Measurements from ENCODE around the gene PLSCR1.

Gene PLSCR1

DNA sequence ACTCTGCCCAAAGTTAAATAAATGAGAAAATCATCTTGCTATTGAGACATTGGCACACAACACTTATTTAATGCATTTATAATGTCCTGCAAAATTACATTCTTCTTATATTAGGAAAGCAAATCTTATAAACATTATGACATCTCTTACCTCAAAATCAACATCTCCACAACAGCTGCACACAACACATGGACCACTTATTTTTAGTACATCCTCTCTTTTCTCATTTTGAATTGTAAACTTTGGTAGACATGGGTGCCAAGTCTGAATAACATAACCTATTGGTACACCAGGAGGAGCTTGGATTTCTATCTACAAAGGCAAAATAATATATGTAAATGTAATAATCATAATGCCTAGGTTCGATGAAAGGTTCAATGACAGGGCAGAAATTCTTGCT is 23.0 kb downstream of the PLSCR1 start:
- no peaks in the 10 kb centered on the region for H3K36me3 ChIP-seq (replicated peaks)
- in situ Hi-C loops (cut with HindIII; ENCODE audit: low pct_ligation_motif_present, low sequenced_read_pairs), result no loop called here
- DNase-seq, result no peak
- H3K27me3 ChIP-seq (replicated peaks), result no peaks in the 10 kb centered on the region
- no peak overlapping the region for H3K27ac ChIP-seq
- TF ChIP-seq, protein P1, sequence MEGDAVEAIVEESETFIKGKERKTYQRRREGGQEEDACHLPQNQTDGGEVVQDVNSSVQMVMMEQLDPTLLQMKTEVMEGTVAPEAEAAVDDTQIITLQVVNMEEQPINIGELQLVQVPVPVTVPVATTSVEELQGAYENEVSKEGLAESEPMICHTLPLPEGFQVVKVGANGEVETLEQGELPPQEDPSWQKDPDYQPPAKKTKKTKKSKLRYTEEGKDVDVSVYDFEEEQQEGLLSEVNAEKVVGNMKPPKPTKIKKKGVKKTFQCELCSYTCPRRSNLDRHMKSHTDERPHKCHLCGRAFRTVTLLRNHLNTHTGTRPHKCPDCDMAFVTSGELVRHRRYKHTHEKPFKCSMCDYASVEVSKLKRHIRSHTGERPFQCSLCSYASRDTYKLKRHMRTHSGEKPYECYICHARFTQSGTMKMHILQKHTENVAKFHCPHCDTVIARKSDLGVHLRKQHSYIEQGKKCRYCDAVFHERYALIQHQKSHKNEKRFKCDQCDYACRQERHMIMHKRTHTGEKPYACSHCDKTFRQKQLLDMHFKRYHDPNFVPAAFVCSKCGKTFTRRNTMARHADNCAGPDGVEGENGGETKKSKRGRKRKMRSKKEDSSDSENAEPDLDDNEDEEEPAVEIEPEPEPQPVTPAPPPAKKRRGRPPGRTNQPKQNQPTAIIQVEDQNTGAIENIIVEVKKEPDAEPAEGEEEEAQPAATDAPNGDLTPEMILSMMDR (IDR thresholded peaks at IDR 0.05; ENCODE audit: low read depth, low read length, missing control alignments), result no peak
- H3K4me3 ChIP-seq (ENCODE audit: low read depth, low read length), result no peak overlapping the region

DNA sequence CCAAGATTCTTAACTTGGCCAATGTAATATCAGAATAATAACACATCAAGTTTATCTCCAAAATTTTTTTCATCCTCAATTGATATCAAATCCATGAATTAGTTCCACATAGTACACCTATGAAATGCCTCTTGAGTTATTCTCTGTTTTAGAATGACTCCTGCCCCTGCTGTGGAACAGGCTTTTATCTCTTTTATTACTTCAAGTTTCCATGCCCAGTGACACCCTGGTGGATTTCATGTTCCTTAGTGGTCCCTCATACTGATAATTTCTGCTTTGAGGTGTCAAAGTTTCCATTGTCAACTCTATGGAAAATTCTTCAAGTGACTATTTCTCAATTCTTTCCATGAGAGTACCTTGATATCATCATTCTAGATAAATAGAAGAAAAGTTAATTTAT is 24.6 kb downstream of the PLSCR1 start:
- DNase-seq, result no peak
- Histone ChIP-seq H3K27me3 (replicated peaks) (no peaks in the 10 kb centered on the region), H3K4me3 (ENCODE audit: low read depth, low read length) (no peak overlapping the region), H3K27ac (no peak overlapping the region), H3K36me3 (replicated peaks) (no peaks in the 10 kb centered on the region)
- in situ Hi-C loops (cut with HindIII; ENCODE audit: low pct_ligation_motif_present, low sequenced_read_pairs), result no loop called here
- TF ChIP-seq, protein P1 (IDR thresholded peaks at IDR 0.05; ENCODE audit: low read depth, low read length, missing control alignments), result no peak

DNA sequence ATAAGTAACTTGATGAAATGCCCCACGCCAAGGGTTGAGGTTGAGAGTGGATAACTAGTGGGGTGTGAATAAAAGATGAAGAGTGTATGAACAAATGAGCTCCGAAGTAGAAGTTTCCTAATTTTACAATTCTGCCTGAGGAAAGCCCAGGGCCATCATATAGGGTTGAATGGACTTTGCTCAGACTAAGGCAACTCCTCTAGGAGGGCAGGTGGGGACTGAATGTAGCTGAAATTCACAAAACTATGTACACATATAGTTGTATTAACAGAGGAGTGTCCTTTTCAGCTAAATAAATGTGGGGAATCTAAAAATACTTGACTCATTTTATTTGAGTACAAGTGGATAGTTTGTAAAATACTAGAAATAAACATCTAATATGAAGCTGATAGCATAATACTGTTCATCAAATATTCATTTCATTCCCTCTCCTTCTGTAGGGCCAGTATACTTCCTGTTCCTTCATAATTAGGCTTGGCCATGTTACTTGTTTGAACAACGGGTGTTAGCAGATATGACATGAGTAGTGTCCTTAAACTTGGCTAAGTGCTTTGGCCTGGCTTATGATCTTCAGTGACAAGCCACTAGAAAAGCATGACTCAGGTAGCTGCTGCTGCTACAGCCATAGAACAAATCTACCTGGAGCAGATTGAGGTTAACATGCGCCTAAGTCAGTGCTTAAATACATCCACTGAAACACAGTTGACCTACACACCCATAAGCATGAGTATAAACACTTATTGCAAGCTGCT is 26.5 kb downstream of the PLSCR1 start:
- Histone ChIP-seq H3K27me3 (replicated peaks) (no peaks in the 10 kb centered on the region), H3K27ac (no peak overlapping the region), H3K4me3 (ENCODE audit: low read depth, low read length) (no peak overlapping the region), H3K36me3 (replicated peaks) (no peaks in the 10 kb centered on the region)
- in situ Hi-C loops (cut with HindIII; ENCODE audit: low pct_ligation_motif_present, low sequenced_read_pairs), result no loop called here
- DNase-seq, result no peak
- TF ChIP-seq, protein P1 (IDR thresholded peaks at IDR 0.05; ENCODE audit: low read depth, low read length, missing control alignments), result no peak

DNA sequence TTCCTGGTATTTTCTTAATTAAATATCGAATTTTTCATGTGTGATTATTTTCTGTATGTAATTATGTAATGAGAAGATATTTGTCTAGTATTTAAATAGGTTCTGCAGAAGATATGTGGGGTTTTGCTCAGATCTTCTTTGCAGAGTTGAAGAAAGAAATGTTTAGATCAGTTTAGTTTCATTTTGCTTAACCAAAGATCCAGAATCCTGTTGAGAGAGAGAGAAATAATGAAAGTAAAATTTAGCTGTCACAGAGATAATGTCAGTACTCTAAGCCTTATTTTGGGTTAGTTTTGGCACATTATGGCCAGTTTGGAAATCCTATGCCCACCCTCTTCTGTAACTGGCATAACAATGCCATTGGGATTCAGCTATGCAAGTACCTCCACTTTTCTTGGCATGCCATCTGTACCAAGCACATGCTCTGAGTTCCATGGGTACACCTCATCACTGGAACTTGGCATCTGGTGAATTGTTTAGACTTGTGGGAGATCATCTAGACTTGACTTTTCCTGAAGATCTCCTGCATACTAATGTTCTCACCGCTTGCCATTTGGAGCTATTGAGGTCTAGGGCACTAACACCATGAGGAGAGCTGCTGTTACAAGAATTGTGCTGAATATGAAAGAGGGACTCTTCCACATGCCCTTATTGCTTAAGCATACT is 30.9 kb downstream of the PLSCR1 start:
- Histone ChIP-seq H3K27ac (no peak overlapping the region), H3K4me3 (ENCODE audit: low read depth, low read length) (no peak overlapping the region), H3K27me3 (replicated peaks) (no peaks in the 10 kb centered on the region), H3K36me3 (replicated peaks) (no peaks in the 10 kb centered on the region)
- in situ Hi-C loops (cut with HindIII; ENCODE audit: low pct_ligation_motif_present, low sequenced_read_pairs), result no loop called here
- DNase-seq, result no peak
- TF ChIP-seq, protein P1 (IDR thresholded peaks at IDR 0.05; ENCODE audit: low read depth, low read length, missing control alignments), result no peak

DNA sequence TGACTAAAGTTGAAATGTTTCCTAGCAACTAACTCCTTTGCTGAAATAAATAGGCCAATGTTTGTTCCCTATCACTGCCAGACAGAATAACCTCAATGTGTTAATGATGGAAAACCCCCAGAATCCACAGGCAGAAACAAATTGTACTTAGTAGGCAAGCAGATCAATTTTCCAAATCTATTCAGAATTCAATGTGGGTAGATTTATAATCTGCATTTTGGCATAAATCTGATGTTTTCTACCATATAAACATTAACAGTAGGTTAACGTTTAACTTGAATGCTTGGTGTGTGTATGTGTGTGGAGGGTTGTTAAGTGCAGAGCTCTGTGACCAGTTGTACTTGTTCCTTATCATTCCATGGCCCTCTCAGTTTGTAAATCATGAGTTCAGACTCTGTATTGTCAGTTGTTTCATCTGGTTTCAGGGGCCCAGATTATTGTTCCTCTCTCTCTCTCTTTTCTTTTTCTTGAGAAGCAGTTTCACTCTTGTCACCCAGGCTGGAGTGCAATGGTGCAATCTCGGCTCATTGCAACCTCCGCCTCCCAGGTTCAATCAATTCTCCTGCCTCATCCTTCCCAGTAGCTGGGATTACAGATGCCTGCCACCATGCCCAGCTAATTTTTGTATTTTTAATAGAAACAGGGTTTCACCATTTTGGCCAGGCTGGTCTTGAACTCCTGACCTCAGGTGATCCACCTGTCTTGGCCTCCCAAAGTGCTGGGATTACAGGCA is 32.8 kb downstream of the PLSCR1 start:
- TF ChIP-seq, protein P1 (IDR thresholded peaks at IDR 0.05; ENCODE audit: low read depth, low read length, missing control alignments), result no peak
- no peak for DNase-seq
- H3K27me3 ChIP-seq (replicated peaks), result no peaks in the 10 kb centered on the region
- no peak overlapping the region for H3K27ac ChIP-seq
- in situ Hi-C loops (cut with HindIII; ENCODE audit: low pct_ligation_motif_present, low sequenced_read_pairs), result no loop called here
- H3K4me3 ChIP-seq (ENCODE audit: low read depth, low read length), result no peak overlapping the region
- H3K36me3 ChIP-seq (replicated peaks), result no peaks in the 10 kb centered on the region
